Breast epithelium (tissue), 3 donors: Measurements from ENCODE around the gene TANC1.

Source experiments
- CTCF ChIP-seq, 3 donors: fragments of 450-650 bp; IDR thresholded peaks; one replicate each; pipeline ENCODE4 v1.5.1; 2016 to 2017; ENCODE audit warnings: antibody characterized with exemption in 3 of 3, mild to moderate bottlenecking in 3 of 3, moderate library complexity in 3 of 3
- POLR2A ChIP-seq: fragments of 450-650 bp; IDR thresholded peaks from one replicate; pipeline ENCODE4 v1.6.1; 2016; ENCODE audit warnings: antibody characterized with exemption, mild to moderate bottlenecking, moderate library complexity
- POLR2AphosphoS5 ChIP-seq, 3 donors: sonication (generic); formaldehyde crosslinking; IDR thresholded peaks; one replicate each; pipeline ENCODE4 v1.6.1; 2017; ENCODE audit warnings: antibody characterized with exemption in 3 of 3

GRCh38 chr2:159066541-159067156, 98.2 kb downstream of the TANC1 start:
- no peak for TF ChIP-seq CTCF (IDR thresholded peaks at IDR 0.05)
- no peak for TF ChIP-seq POLR2A
- no peak for TF ChIP-seq POLR2AphosphoS5 (IDR thresholded peaks at IDR 0.05)
